Activated CD8-positive, alpha-beta memory T cell treated with anti-CD3 and anti-CD28 coated beads for 1 hour (primary cell): ENCODE results near the gene PPEF1.

Experiments used
- DNase-seq, 2 donors: peaks; one replicate each; pipeline ENCODE4 v3.0.0-alpha.2; 2020; ENCODE audit warnings: low read depth in 1 of 2; ENCODE audit errors: extremely low read depth in 1 of 2

PPEF1 gene

GRCh38 chrX:18875256-18875878 lies 167.9 kb downstream of the PPEF1 start:
- DNase-seq: no peak

GRCh38 chrX:18877469-18877868 lies 170.0 kb downstream of the PPEF1 start:
- DNase-seq: no peak
